Adipose tissue (tissue), 3 donors: ENCODE results near the gene VTN. TPM values are rescaled to one million over a fixed set of nuclear protein-coding genes. Genes with fewer than 3 reads are reported as not detected.

ENCODE experiments used
- H3K27ac ChIP-seq: one replicate; pipeline ENCODE4 v1.5.1; 2013; ENCODE audit warnings: low read depth, low read length
- WGBS, 3 donors: extraction: QIAGEN DNeasy Blood & Tissue Kit; methylation state at CpG; one replicate each; pipeline ENCODE4 v1.1.7; 2013; 5-methylcytosine and 5-hydroxymethylcytosine counted together
- polyA plus RNA-seq, 3 donors: library from polyadenylated mRNA; stranded (reverse); fragments of 200-250 nt; gene quantifications; one replicate each; pipeline ENCODE4 v1.2.3, GENCODE V29; 2013
- donor health status: healthy with polysubstance abuse.
- donor health status: Bipolar disorder and iron deficiency.
- donor health status: healthy.

The VTN gene
- 1 to 10 TPM; 2.1 to 6.9 (median 2.1) TPM for polyA plus RNA-seq

GRCh38 chr17:28370035-28370743, at the start of gene VTN:
Gene VTN (minus strand): TSS chr17:28370307. CDS start chr17:28370203, 104 bp downstream.
- 18 to 35% (median 30%) methylated on average over 8 of the region's 8 CpGs for WGBS, 3 donors
- H3K27ac ChIP-seq = no peak within 1 kb of the TSS

GRCh38 chr17:28416703-28417311, 46.7 kb upstream of the VTN start:
- WGBS, 3 donors = 12 to 15% (median 13%) methylated on average over 13 of the region's 13 CpGs
- H3K27ac ChIP-seq = no peak overlapping the region

GRCh38 chr17:28415886-28416285, 45.8 kb upstream of the VTN start:
- WGBS, 3 donors = 94 to 96% (median 95%) methylated on average over 3 of the region's 3 CpGs
- H3K27ac ChIP-seq = no peak overlapping the region

- H3K27ac ChIP-seq = no peak overlapping the region
- WGBS, 3 donors = 67 to 71% (median 70%) methylated on average over 7 of the region's 7 CpGs
These were observed 43.7 kb upstream of the VTN start for GRCh38 chr17:28413804-28414203.

GRCh38 chr17:28412099-28412498, 42.0 kb upstream of the VTN start:
- WGBS, 3 donors = 79 to 86% (median 86%) methylated on average over 3 of the region's 3 CpGs

GRCh38 chr17:28407974-28408306, 37.8 kb upstream of the VTN start:
- 71 to 94% (median 88%) methylated on average over 1 of the region's 1 CpG for WGBS, 3 donors
- H3K27ac ChIP-seq = no peak overlapping the region

More at GRCh38 chr17:28412099-28412498, 42.0 kb upstream of the VTN start:
- no peak overlapping the region for H3K27ac ChIP-seq

- no peak overlapping the region for H3K27ac ChIP-seq
- 78 to 83% (median 79%) methylated on average over 5 of the region's 5 CpGs for WGBS, 3 donors
These were observed 37.2 kb upstream of the VTN start for GRCh38 chr17:28407130-28407973.

- WGBS, 3 donors = 13 to 25% (median 23%) methylated on average over 9 of the region's 9 CpGs
- no peak overlapping the region for H3K27ac ChIP-seq
These were observed 36.3 kb upstream of the VTN start for GRCh38 chr17:28406473-28406814.

GRCh38 chr17:28405632-28406472, 35.7 kb upstream of the VTN start, which contains the start of gene SLC46A1:
Gene SLC46A1 (minus strand): TSS chr17:28406212. CDS start chr17:28406114, 98 bp downstream.
- WGBS, 3 donors = 1% methylated on average over 54 to 70 of the region's 70 CpGs
- H3K27ac ChIP-seq = no peak within 1 kb of the TSS

- WGBS, 3 donors = 22 to 68% (median 48%) methylated on average over 33 of the region's 33 CpGs
- no peak overlapping the region for H3K27ac ChIP-seq
These were observed 34.9 kb upstream of the VTN start for GRCh38 chr17:28404812-28405570.

GRCh38 chr17:28404461-28404811, 34.3 kb upstream of the VTN start:
- peak overlapping the region; percentile 18 for H3K27ac ChIP-seq
- WGBS, 3 donors = 82 to 94% (median 94%) methylated on average over 5 of the region's 5 CpGs

GRCh38 chr17:28404007-28404406, 33.9 kb upstream of the VTN start:
- H3K27ac ChIP-seq = no peak overlapping the region
- WGBS, 3 donors = 65 to 86% (median 73%) methylated on average over 2 of the region's 2 CpGs

GRCh38 chr17:28402844-28403243, 32.7 kb upstream of the VTN start:
- no peak overlapping the region for H3K27ac ChIP-seq
- 90 to 93% (median 93%) methylated on average over 6 of the region's 6 CpGs for WGBS, 3 donors

- WGBS, 3 donors = 36 to 44% (median 36%) methylated on average over 3 of the region's 3 CpGs
These were observed 32.1 kb upstream of the VTN start for GRCh38 chr17:28402224-28402630.

GRCh38 chr17:28399808-28400207, 29.7 kb upstream of the VTN start:
- no peak overlapping the region for H3K27ac ChIP-seq
- WGBS, 3 donors = 91 to 97% (median 96%) methylated on average over 4 of the region's 4 CpGs

More at GRCh38 chr17:28402224-28402630, 32.1 kb upstream of the VTN start:
- H3K27ac ChIP-seq = no peak overlapping the region

GRCh38 chr17:28398280-28398981, 28.3 kb upstream of the VTN start:
- WGBS, 3 donors = 56 to 65% (median 60%) methylated on average over 6 of the region's 6 CpGs
- H3K27ac ChIP-seq = no peak overlapping the region

- 75 to 80% (median 78%) methylated on average over 7 of the region's 7 CpGs for WGBS, 3 donors
- no peak overlapping the region for H3K27ac ChIP-seq
These were observed 27.7 kb upstream of the VTN start for GRCh38 chr17:28397687-28398279.
